IMR-90 (cell line): ENCODE measurements around the gene STAP2.

Experiments used
- CTCF ChIP-seq: conservative IDR thresholded peaks from 2 replicates; pipeline ENCODE4 v1.5.1; 2012; ENCODE audit warnings: mild to moderate bottlenecking, low read depth, low read length, improper control_type of control experiment
- ELK1 ChIP-seq: fragments of 150-350 bp; IDR thresholded peaks from 2 replicates; pipeline ENCODE4 v1.6.1; 2016; ENCODE audit warnings: low read depth, mild to moderate bottlenecking, low read length, moderate library complexity, borderline replicate concordance
- USF2 ChIP-seq: fragments of 150-350 bp; IDR thresholded peaks from 2 replicates; pipeline ENCODE4 v1.6.1; 2017; ENCODE audit warnings: mild to moderate bottlenecking, antibody characterized with exemption, low read length, low read depth

GRCh38 chr19:4369888-4370260 lies 31.2 kb upstream of the STAP2 start:
- no peak for TF ChIP-seq USF2
- TF ChIP-seq CTCF: peak; percentile 43
- no peak for TF ChIP-seq ELK1
